Prostate gland (tissue), 2 donors: ENCODE results near the gene TMEM141.

Experiments used
- CTCF ChIP-seq, 4 experiments: fragments of 200-600 bp in 2 of 4; fragments of 450-650 bp in 2 of 4; sonication (generic) in 2 of 4; IDR thresholded peaks; 1 replicate in 3 of 4; 2 replicates in 1 of 4; pipeline ENCODE4 v1.5.1; 2016 to 2019; ENCODE audit warnings: antibody characterized with exemption in 4 of 4, mild to moderate bottlenecking in 2 of 4, moderate library complexity in 2 of 4
- POLR2A ChIP-seq: fragments of 450-650 bp; IDR thresholded peaks from one replicate; pipeline ENCODE4 v1.6.1; 2016; ENCODE audit warnings: antibody characterized with exemption, mild to moderate bottlenecking
- POLR2AphosphoS5 ChIP-seq: sonication (generic); formaldehyde crosslinking; IDR thresholded peaks from one replicate; pipeline ENCODE4 v1.6.1; 2017; ENCODE audit warnings: antibody characterized with exemption

GRCh38 chr9:136805207-136805740 lies 14.1 kb downstream of the TMEM141 start:
- TF ChIP-seq POLR2A (no peak), CTCF (IDR thresholded peaks at IDR 0.05) (no peak), POLR2AphosphoS5 (no peak)
